Sigmoid colon (tissue), 7 donors: ENCODE measurements around the gene LTBR. TPM values are rescaled to one million over a fixed set of nuclear protein-coding genes. Genes with fewer than 3 reads are reported as not detected.

Experiments used
- DNase-seq: peaks from one replicate; pipeline ENCODE4 v3.0.0-alpha.2; 2019
- H3K27ac ChIP-seq, 4 donors: fragments of 200-600 bp; sonication (generic); one replicate each; pipeline ENCODE4 v1.5.1; 2016 to 2019; ENCODE audit warnings: mild to moderate bottlenecking in 1 of 4
- H3K27me3 ChIP-seq, 3 donors: fragments of 200-600 bp; sonication (generic); one replicate each; pipeline ENCODE4 v1.5.1; 2019; ENCODE audit warnings: mild to moderate bottlenecking in 1 of 3
- H3K36me3 ChIP-seq, 4 donors: fragments of 200-600 bp; sonication (generic); one replicate each; pipeline ENCODE4 v1.5.1; 2016 to 2019
- H3K4me1 ChIP-seq, 4 donors: fragments of 200-600 bp; sonication (generic); one replicate each; pipeline ENCODE4 v1.5.1; 2017 to 2019
- H3K4me3 ChIP-seq, 4 donors: fragments of 200-600 bp; sonication (generic); one replicate each; pipeline ENCODE4 v1.5.1; 2017 to 2019; ENCODE audit warnings: mild to moderate bottlenecking in 2 of 4, moderate library complexity in 1 of 4
- H3K9me3 ChIP-seq, 4 donors: fragments of 200-600 bp in 3 of 4; sonication (generic) in 3 of 4; one replicate each; pipeline versions ENCODE4 v1.5.1 to v1.6.1; 2013 to 2019
- CTCF ChIP-seq, 4 experiments: fragments of 450-650 bp in 3 of 4; fragments of 200-600 bp in 1 of 4; IDR thresholded peaks; one replicate each; pipeline ENCODE4 v1.5.1; 2016 to 2019; ENCODE audit warnings: antibody characterized with exemption in 4 of 4, mild to moderate bottlenecking in 3 of 4, moderate library complexity in 2 of 4
- EP300 ChIP-seq, 4 donors: sonication (generic); formaldehyde crosslinking; IDR thresholded peaks; one replicate each; pipeline ENCODE4 v1.6.1; 2017; ENCODE audit warnings: antibody characterized with exemption in 4 of 4
- POLR2A ChIP-seq, 2 donors: fragments of 450-650 bp; IDR thresholded peaks; one replicate each; pipeline ENCODE4 v1.6.1; 2016; ENCODE audit warnings: antibody characterized with exemption in 2 of 2, mild to moderate bottlenecking in 2 of 2, moderate library complexity in 2 of 2
- POLR2AphosphoS5 ChIP-seq, 4 donors: sonication (generic); formaldehyde crosslinking; IDR thresholded peaks; one replicate each; pipeline ENCODE4 v1.6.1; 2017; ENCODE audit warnings: antibody characterized with exemption in 4 of 4
- WGBS, 2 donors: extraction: QIAGEN DNeasy Blood & Tissue Kit; methylation state at CpG; one replicate each; pipeline ENCODE4 v1.1.7; 2013; 5-methylcytosine and 5-hydroxymethylcytosine counted together
- intact Hi-C: fragments of 100-400 bp; cut with DNase I; formaldehyde crosslinking; loops from one replicate; pipeline ENCODE4 v1.15.1; 2023
- polyA plus RNA-seq, 3 donors: library from polyadenylated mRNA; stranded (reverse); fragments of 200-250 nt; gene quantifications; one replicate each; pipeline ENCODE4 v1.2.3, GENCODE V29; 2013
- total RNA-seq, 4 donors: library from RNA; depleted of rRNA; stranded (reverse); fragments of >200 nt; gene quantifications; one replicate each; pipeline ENCODE4 v1.1.0, GENCODE V29; 2016
- donor health status: healthy with polysubstance abuse.
- donor health status: Bipolar disorder and iron deficiency.
- donor health status: healthy.

The LTBR gene
- total and polyA plus RNA-seq, 7 donors = 36.3 to 200 (median 85.2) TPM

DNA sequence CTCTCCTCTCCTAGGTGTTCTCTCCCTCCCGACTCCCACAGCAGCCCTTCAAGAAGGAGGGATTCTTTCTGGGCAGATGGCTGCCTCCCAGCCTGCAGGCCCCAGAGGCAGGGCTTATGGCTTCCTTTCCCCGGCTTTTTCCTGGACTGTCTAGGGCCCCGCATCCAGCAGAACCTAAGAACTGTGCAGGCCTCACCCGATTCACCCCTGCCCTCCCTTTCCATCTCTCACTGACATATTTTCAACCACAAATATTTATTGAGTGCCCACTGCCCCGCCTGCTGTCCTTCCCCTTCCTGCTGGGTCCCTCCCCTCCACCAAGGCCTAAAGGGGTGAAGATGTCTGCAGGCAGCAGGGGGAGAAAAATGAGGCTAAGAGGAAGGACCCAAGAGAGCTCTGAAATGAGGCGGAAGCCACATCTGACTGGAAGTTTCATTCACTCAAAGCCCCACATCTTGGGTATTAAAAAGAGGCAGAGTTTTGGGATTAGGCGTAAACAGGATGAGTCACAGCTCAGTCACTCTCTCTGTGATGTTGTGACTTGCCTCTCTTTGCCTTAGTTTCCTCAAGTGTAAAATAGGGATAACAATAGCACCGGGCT lies 11.5 kb upstream of the LTBR start:
- intact Hi-C loops = no loop called here

GRCh38 chr12:6373022-6373787 lies 10.8 kb upstream of the LTBR start:
- no peak for TF ChIP-seq POLR2AphosphoS5 (IDR thresholded peaks at IDR 0.05)
- no peak for TF ChIP-seq CTCF (IDR thresholded peaks at IDR 0.05)
- no peak for TF ChIP-seq EP300 (IDR thresholded peaks at IDR 0.05)
- TF ChIP-seq POLR2A (IDR thresholded peaks at IDR 0.05) = peak in 1 of 2 donors; percentile 27
- H3K36me3 ChIP-seq = no peaks in the 10 kb centered on the region
- intact Hi-C loops = no loop called here
- no peaks in the 10 kb centered on the region for H3K9me3 ChIP-seq
- 14 to 63% methylated on average over 14 of the region's 14 CpGs for WGBS, 2 donors
- peak overlapping the region; percentile 48 to 82 (median 76) for H3K27ac ChIP-seq
- H3K27me3 ChIP-seq = no peaks in the 10 kb centered on the region
- peak overlapping the region in 1 of 4 donors; percentile 1 for H3K4me3 ChIP-seq
- DNase-seq = peak; percentile 28
- peaks cover 0 to 68% (median 43%) of the 10 kb centered on the region in 4 donors for H3K4me1 ChIP-seq

More for the DNA sequence above, 11.5 kb upstream of the LTBR start:
- WGBS, 2 donors = 6 to 29% methylated on average over 8 of the region's 8 CpGs
- DNase-seq = peak; percentile 67
- no peaks in the 10 kb centered on the region for H3K36me3 ChIP-seq
- H3K9me3 ChIP-seq = no peaks in the 10 kb centered on the region
- TF ChIP-seq CTCF (IDR thresholded peaks at IDR 0.05) (no peak), POLR2AphosphoS5 (IDR thresholded peaks at IDR 0.05) (peak in 1 of 4 donors; percentile 5)
- H3K27me3 ChIP-seq = no peaks in the 10 kb centered on the region
- H3K27ac ChIP-seq = peak overlapping the region; percentile 48 to 82 (median 76)
- no peak overlapping the region for H3K4me3 ChIP-seq
- H3K4me1 ChIP-seq = peaks cover 0 to 68% (median 41%) of the 10 kb centered on the region in 4 donors

DNA sequence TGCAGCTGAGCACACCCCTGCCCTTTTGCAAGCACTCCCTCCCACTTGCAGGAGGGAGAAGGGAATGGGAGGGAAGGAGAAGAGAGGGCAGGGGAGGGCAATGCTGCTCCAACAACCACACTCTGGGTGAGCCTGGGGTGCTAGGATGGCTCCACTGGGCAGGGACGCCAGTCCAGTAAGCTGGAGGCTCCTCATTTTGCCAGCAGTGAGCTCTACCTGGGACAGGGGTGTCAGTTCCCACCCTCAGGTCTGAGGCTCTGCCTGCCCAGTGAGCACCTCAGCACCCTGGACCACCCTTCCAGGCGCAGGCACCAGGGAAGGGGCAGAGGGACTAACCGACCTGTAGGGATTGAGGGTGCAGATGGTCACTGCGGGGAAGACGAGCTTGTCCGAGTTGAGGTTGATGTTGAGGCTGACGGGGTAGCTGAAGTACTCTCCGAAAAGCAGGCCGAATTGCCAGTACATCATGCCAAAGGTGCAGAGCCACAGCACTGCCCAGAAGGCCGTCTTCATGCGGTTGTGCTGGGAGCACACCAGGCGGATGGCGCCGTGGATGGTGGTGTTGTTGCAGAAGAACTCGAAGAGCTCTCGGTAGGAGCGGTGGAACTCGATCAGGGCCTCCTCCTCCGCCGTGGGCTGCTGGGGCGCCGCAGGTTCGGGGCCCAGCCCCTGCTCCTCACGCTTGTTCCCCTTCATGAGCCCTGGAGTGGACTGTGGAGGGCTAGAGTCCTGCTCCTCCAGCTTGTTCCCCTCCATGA lies 9.8 kb upstream of the LTBR start:
- intact Hi-C loops = no loop called here
- H3K27me3 ChIP-seq = no peaks in the 10 kb centered on the region
- TF ChIP-seq CTCF (IDR thresholded peaks at IDR 0.05) (no peak), POLR2A (IDR thresholded peaks at IDR 0.05) (no peak), EP300 (IDR thresholded peaks at IDR 0.05) (no peak), POLR2AphosphoS5 (IDR thresholded peaks at IDR 0.05) (no peak)
- peak; percentile 61 for DNase-seq
- H3K9me3 ChIP-seq = no peaks in the 10 kb centered on the region
- peak overlapping the region in 1 of 4 donors; percentile 1 for H3K4me3 ChIP-seq
- peaks cover 0 to 71% (median 53%) of the 10 kb centered on the region in 4 donors for H3K4me1 ChIP-seq
- H3K27ac ChIP-seq = peak overlapping the region in 3 of 4 donors; percentile 75 to 80 (median 77)
- WGBS, 2 donors = 24 to 71% methylated on average over 24 of the region's 24 CpGs
- H3K36me3 ChIP-seq = no peaks in the 10 kb centered on the region

GRCh38 chr12:6374786-6375160 lies 9.2 kb upstream of the LTBR start:
- H3K27me3 ChIP-seq = no peaks in the 10 kb centered on the region
- H3K27ac ChIP-seq = peak overlapping the region; percentile 75 to 80 (median 78)
- no peak overlapping the region for H3K4me3 ChIP-seq
- no peak for DNase-seq
- TF ChIP-seq EP300 (IDR thresholded peaks at IDR 0.05) = no peak
- no peak for TF ChIP-seq POLR2A (IDR thresholded peaks at IDR 0.05)
- TF ChIP-seq CTCF (IDR thresholded peaks at IDR 0.05) = no peak
- TF ChIP-seq POLR2AphosphoS5 (IDR thresholded peaks at IDR 0.05) = no peak
- 15 to 63% methylated on average over 7 of the region's 7 CpGs for WGBS, 2 donors
- peaks cover 0 to 77% (median 59%) of the 10 kb centered on the region in 4 donors for H3K4me1 ChIP-seq
- intact Hi-C loops = no loop called here
- no peaks in the 10 kb centered on the region for H3K9me3 ChIP-seq
- no peaks in the 10 kb centered on the region for H3K36me3 ChIP-seq
